Heart right ventricle (tissue), 16 donors: ENCODE measurements around the gene CATSPER3. TPM values are rescaled to one million over a fixed set of nuclear protein-coding genes. Genes with fewer than 3 reads are reported as not detected.

Experiments used
- ATAC-seq, 8 donors: fragments of 200-7000 bp; cut with Tn5 transposase; one replicate each; pipeline ENCODE4 v1.9.1; 2020; ENCODE audit warnings: mild to moderate bottlenecking in 8 of 8, moderate library complexity in 8 of 8, moderate number of reproducible peaks in 1 of 8
- DNase-seq, 2 donors: peaks; one replicate each; pipeline ENCODE4 v3.0.0-alpha.2; 2020
- H3K27ac ChIP-seq, 10 donors: fragments of 200-600 bp; sonication (generic) in 2 of 10; one replicate each; pipeline versions ENCODE4 v1.5.0 to v1.8.0; 2020 to 2022; ENCODE audit warnings: mild to moderate bottlenecking in 3 of 10
- H3K27me3 ChIP-seq, 7 donors: fragments of 200-600 bp; one replicate each; pipeline ENCODE4 v1.8.0; 2021 to 2022; ENCODE audit warnings: mild to moderate bottlenecking in 2 of 7
- H3K36me3 ChIP-seq, 9 donors: fragments of 200-600 bp; sonication (generic) in 1 of 9; one replicate each; pipeline versions ENCODE4 v1.5.0 to v1.8.0; 2020 to 2022; ENCODE audit warnings: mild to moderate bottlenecking in 2 of 9
- H3K4me1 ChIP-seq, 9 donors: fragments of 200-600 bp; sonication (generic) in 1 of 9; one replicate each; pipeline versions ENCODE4 v1.5.0 to v1.8.0; 2020 to 2022; ENCODE audit warnings: mild to moderate bottlenecking in 4 of 9
- H3K4me3 ChIP-seq, 10 donors: fragments of 200-600 bp; sonication (generic) in 2 of 10; one replicate each; pipeline versions ENCODE4 v1.5.0 to v1.8.0; 2020 to 2022; ENCODE audit warnings: mild to moderate bottlenecking in 7 of 10, moderate library complexity in 2 of 10
- H3K9me3 ChIP-seq, 11 donors: fragments of 200-600 bp in 10 of 11; sonication (generic) in 2 of 11; one replicate each; pipeline versions ENCODE4 v1.5.0 to v1.8.0; 2013 to 2022; ENCODE audit warnings: mild to moderate bottlenecking in 2 of 11, control low read depth in 1 of 11, moderate library complexity in 1 of 11
- CTCF ChIP-seq, 9 donors: fragments of 200-600 bp; sonication (generic) in 2 of 9; IDR thresholded peaks; one replicate each; pipeline versions ENCODE4 v1.5.0 to v1.8.0; 2021 to 2022; ENCODE audit warnings: antibody characterized with exemption in 9 of 9, mild to moderate bottlenecking in 5 of 9, moderate library complexity in 1 of 9
- WGBS, 2 donors: extraction: QIAGEN DNeasy Blood & Tissue Kit; methylation state at CpG; one replicate each; pipeline ENCODE4 v1.1.7; 2013; ENCODE audit warnings: inconsistent platforms in 1 of 2; 5-methylcytosine and 5-hydroxymethylcytosine counted together
- intact Hi-C, 10 donors: fragments of 100-400 bp; cut with DNase I; formaldehyde crosslinking; loops; one replicate each; pipeline versions ENCODE4 v1.11.1 to v1.14.2; 2022
- polyA plus RNA-seq, 2 donors: library from polyadenylated mRNA; stranded (reverse); fragments of 200-250 nt; gene quantifications; one replicate each; pipeline ENCODE4 v1.2.3, GENCODE V29; 2013
- total RNA-seq, 10 donors: library from RNA; stranded (reverse); fragmentation: NEBNext Ultra II Directional in 3 of 10; extraction: Animal tissue kit (Norgen Biotek cat#: 25700) in 3 of 10; gene quantifications; one replicate each; pipeline versions ENCODE4 v1.2.1 to v1.2.4, GENCODE V29; 2021 to 2023
- donor health status: Arrhythmogenic right ventricular cardiomyopathy.
- donor health status: ischemic (EF 13 %, LVEDD 7.1; RV severe dilation, severe dysfunction).
- donor health status: healthy with polysubstance abuse.
- donor health status: DM: no; HTN: yes; CAD: no.
- donor health status: DM: no; HTN: no; CAD: no.
- donor health status: ischemic (EF 25% LVEDD 6.9; RV normal size, moderate dysfunction).
- donor health status: ischemic (EF 25% LVEDD 5.7; RV mildly dilated, moderate dysfunction).
- donor health status: healthy.
- donor health status: DM: yes; HTN: yes; CAD: no.
- donor health status: Ischemic cardiomyopathy.
- donor health status: ischemic (EF 35%, LVEDD 5.7; RV mildly dilated, moderate dysfunction).
- donor health status: nonischemic (EF 11% LVEDD 7.7; RV severe dilation, severe dysfunction).
- donor health status: DM: yes; HTN: yes; CAD: no.
- donor health status: PGD.
- donor health status: ischemic (EF 29% LVEDD 5.4; RV normal size, mild dysfunction).
- donor health status: nonischemic (EF 23%, LVEDD 6.1; RV moderate dilation, normal function).

CATSPER3 gene
- total and polyA plus RNA-seq, 12 donors = 0.37 to 1.1 (median 0.72) TPM

GRCh38 chr5:135013947-135014570, 46.4 kb downstream of the CATSPER3 start:
- DNase-seq (no peak), ATAC-seq (peak; percentile 34 to 80 (median 66))
- 50 to 56% methylated on average over 10 of the region's 10 CpGs for WGBS, 2 donors
- Histone ChIP-seq H3K27ac (peak overlapping the region in 1 of 10 donors; percentile 6), H3K9me3 (no peaks in the 10 kb centered on the region), H3K4me3 (no peak overlapping the region), H3K4me1 (peaks cover 0 to 23% (median 8%) of the 10 kb centered on the region in 9 donors), H3K36me3 (no peaks in the 10 kb centered on the region), H3K27me3 (no peaks in the 10 kb centered on the region)
- intact Hi-C loops = no loop called here
- no peak for TF ChIP-seq CTCF (IDR thresholded peaks at IDR 0.05)

- Histone ChIP-seq H3K9me3 (no peaks in the 10 kb centered on the region), H3K27me3 (no peaks in the 10 kb centered on the region), H3K36me3 (no peaks in the 10 kb centered on the region), H3K27ac (no peak overlapping the region), H3K4me3 (no peak overlapping the region), H3K4me1 (peaks cover 0 to 23% (median 8%) of the 10 kb centered on the region in 9 donors)
- no peak for ATAC-seq
- WGBS, 2 donors = 89 to 90% methylated on average over 6 of the region's 6 CpGs
- intact Hi-C loops = no loop called here
- DNase-seq = no peak
- no peak for TF ChIP-seq CTCF (IDR thresholded peaks at IDR 0.05)
These were observed 48.2 kb downstream of the CATSPER3 start for GRCh38 chr5:135015942-135016341.

DNA sequence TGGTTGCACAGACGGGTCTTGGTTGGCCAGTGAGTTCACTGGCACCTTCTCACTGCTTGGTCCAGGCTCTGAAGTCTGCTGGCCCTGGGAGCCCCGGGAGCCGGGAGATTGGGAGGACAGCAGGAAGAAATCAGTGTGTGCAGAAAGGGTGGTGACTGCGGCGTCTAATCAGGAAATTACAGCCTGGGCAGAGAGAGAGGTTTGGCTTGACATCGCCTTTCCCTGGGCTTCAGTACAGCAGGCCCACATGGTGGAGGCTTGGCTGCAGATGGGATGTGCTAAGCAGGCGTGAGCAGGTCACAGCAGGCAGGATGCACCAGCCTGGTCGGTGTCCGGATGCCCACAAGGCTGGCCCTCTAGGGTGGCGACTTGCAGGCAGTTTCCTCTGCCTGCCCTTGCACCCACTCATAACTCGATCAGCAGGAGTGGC, 49.2 kb downstream of the CATSPER3 start:
- Histone ChIP-seq H3K27ac (no peak overlapping the region), H3K4me3 (no peak overlapping the region), H3K27me3 (no peaks in the 10 kb centered on the region), H3K9me3 (no peaks in the 10 kb centered on the region), H3K4me1 (peaks cover 0 to 23% (median 8%) of the 10 kb centered on the region in 9 donors), H3K36me3 (no peaks in the 10 kb centered on the region)
- peak in 2 of 8 donors; percentile 25 to 27 for ATAC-seq
- TF ChIP-seq CTCF (IDR thresholded peaks at IDR 0.05) = no peak
- intact Hi-C loops = no loop called here
- DNase-seq = no peak
- 59 to 64% methylated on average over 11 of the region's 11 CpGs for WGBS, 2 donors

DNA sequence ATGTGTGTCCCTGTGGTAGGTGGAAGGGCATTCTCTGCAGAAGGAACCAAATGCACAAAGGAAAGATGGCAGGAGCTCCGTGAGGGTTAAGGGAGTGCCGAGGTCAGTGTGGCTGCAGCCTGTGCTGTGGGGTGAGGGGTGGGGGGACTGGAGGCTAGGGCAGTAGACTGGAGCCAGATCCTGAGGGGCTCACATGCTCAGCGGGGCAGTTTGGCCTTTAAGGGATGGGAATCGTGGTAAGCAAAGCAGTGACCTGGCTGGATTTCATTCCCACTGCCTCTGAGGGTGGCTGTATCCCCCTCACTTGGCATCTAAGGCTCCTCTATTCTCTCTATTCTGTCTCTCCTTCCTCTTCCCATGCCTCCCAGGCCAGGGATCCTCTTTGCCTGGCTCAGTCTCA, 50.8 kb downstream of the CATSPER3 start:
- 91 to 92% methylated on average over 4 of the region's 4 CpGs for whole genome bisulfite sequencing, 2 donors
- Histone ChIP-seq H3K27ac (no peak overlapping the region), H3K4me3 (no peak overlapping the region), H3K36me3 (no peaks in the 10 kb centered on the region), H3K27me3 (no peaks in the 10 kb centered on the region), H3K9me3 (no peaks in the 10 kb centered on the region), H3K4me1 (peaks cover 0 to 15% (median 2%) of the 10 kb centered on the region in 9 donors)
- intact Hi-C loops = no loop called here
- no peak for TF ChIP-seq CTCF (IDR thresholded peaks at IDR 0.05)
- DNase-seq (no peak), ATAC-seq (no peak)
